Measurements from ENCODE around the gene ADARB1. TPM values are rescaled to one million over a fixed set of nuclear protein-coding genes. Genes with fewer than 3 reads are reported as not detected.
A peak's percentile ranks its signal among the peaks of the same experiment; 100 is the strongest.

Gene ADARB1
- total and polyA plus RNA-seq, 9 of the 15 experiments (the other 6 are each of a cell fraction or from before 2014, with no cell fraction given) = 6.7 to 16.0 (median 8.3) TPM

- WGBS (ENCODE audit: insufficient coverage, low coverage, missing lambda C conversion rate) = 7% methylated on average over 25 of the region's 42 CpGs
- Histone ChIP-seq H3K9me3 (replicated peaks; ENCODE audit: control insufficient read depth, insufficient read depth, low read depth, low read length) (no peaks in the 10 kb centered on the region), H4K20me1 (replicated peaks; ENCODE audit: control insufficient read depth, insufficient read depth, low read length) (peaks cover 12% of the 10 kb centered on the region), H3K79me2 (ENCODE audit: control insufficient read depth, insufficient read depth, low read length) (no peaks in the 10 kb centered on the region), H3K27ac (ENCODE audit: extremely low read depth, low read depth, low read length) (peak overlapping the region; percentile 68), H3K4me1 (replicated peaks in 1 of 2; ENCODE audit: control insufficient read depth in 2 of 2, insufficient read depth in 2 of 2, low read length in 2 of 2) (peaks cover 36 to 39% of the 10 kb centered on the region in 2 experiments), H3K27me3 (ENCODE audit: control insufficient read depth in 2 of 2, insufficient read depth in 2 of 2, low read length in 2 of 2) (no peaks in the 10 kb centered on the region; a peak in 1 of 5 replicates), H2AFZ (ENCODE audit: low read depth, low read length) (peak overlapping the region; percentile 51; the same call in 1 of the 2 replicates), H3K4me3 (peak overlapping the region; percentile 63), H3K4me2 (ENCODE audit: insufficient read depth, low read length) (peak overlapping the region; percentile 46), H3K9ac (ENCODE audit: insufficient read depth in 1 of 2, low read depth in 2 of 2, low read length in 2 of 2) (peak overlapping the region; percentile 63 to 84), H3K36me3 (ENCODE audit: control insufficient read depth, insufficient read depth, low read length) (no peaks in the 10 kb centered on the region), H3K9me1 (ENCODE audit: control insufficient read depth, insufficient read depth, low read length) (no peaks in the 10 kb centered on the region)
- no TSS peak for BruUV-seq (replicated peaks)
- intact Hi-C loops (cut with micrococcal nuclease) = loop anchor here (2.0 kb wide), 1 partner anchor 63 kb away; no protein-coding TSS in a partner anchor
- DNase-seq (ENCODE audit: extremely low read depth in 1 of 4, low spot score in 3 of 4) = peak; percentile 78 to 89 (median 86)
- in situ Hi-C loops (cut with MboI) = no loop called here
- FAIRE-seq = peak; percentile 87
- peak; percentile 76 for ATAC-seq
- ChIA-PET POLR2A (interaction anchor here (0.6 to 1.5 kb wide), 5 partner anchors 10 to 334 kb away, joined by 3 to 6 read pairs (median 3); no protein-coding TSS in a partner anchor), CTCF (ENCODE audit: low intra/inter-chr PET ratio) (no interaction called here)
- peak; percentile 92; the same call in 1 of the 2 replicates for TF ChIP-seq DNMT1 (IDR thresholded peaks at IDR 0.05)
- 0 out of 2 replicates have a peak, but pooled peaks have one; percentile 7 for TF ChIP-seq MAFG (tag; conservative IDR thresholded peaks at IDR 0.05)
- peak; percentile 96 for TF ChIP-seq SUPT5H (IDR thresholded peaks at IDR 0.05)
- peak in 1 of 2 experiments; percentile 100; a peak in 2 of 4 replicates for TF ChIP-seq KDM4B (IDR thresholded peaks at IDR 0.05; ENCODE audit: borderline replicate concordance in 2 of 2, low read depth in 1 of 2)
- TF ChIP-seq SRSF9 (IDR thresholded peaks at IDR 0.05; ENCODE audit: borderline replicate concordance, low read depth, low read length) = no peak
- peak; percentile 47; the same call in 1 of the 2 replicates for TF ChIP-seq TCF15 (CRISPR knock-in tag; IDR thresholded peaks at IDR 0.05)
- TF ChIP-seq FOXM1 (IDR thresholded peaks at IDR 0.05; ENCODE audit: low read depth) = peak; percentile 53; the same call in 1 of the 2 replicates
- no peak for TF ChIP-seq FOXM1 (CRISPR knock-in tag; IDR thresholded peaks at IDR 0.05; ENCODE audit: low read depth)
- TF ChIP-seq HMBOX1 (IDR thresholded peaks at IDR 0.05) = peak; percentile 7; the same call in 1 of the 2 replicates
Observed at GRCh38 chr21:45073301-45074047, 906 bp upstream of the ADARB1 start.

Measured in K562 (cell line).